HG02943 (cell line): ENCODE measurements around the gene POU2AF1.

Experiments used
- ATAC-seq: cut with Tn5 transposase; IDR thresholded peaks from one replicate; pipeline ENCODE4 v1.9.1; 2021; ENCODE audit warnings: mild to moderate bottlenecking, low read depth, moderate library complexity; ENCODE audit not compliant: unreplicated experiment

POU2AF1 gene

DNA sequence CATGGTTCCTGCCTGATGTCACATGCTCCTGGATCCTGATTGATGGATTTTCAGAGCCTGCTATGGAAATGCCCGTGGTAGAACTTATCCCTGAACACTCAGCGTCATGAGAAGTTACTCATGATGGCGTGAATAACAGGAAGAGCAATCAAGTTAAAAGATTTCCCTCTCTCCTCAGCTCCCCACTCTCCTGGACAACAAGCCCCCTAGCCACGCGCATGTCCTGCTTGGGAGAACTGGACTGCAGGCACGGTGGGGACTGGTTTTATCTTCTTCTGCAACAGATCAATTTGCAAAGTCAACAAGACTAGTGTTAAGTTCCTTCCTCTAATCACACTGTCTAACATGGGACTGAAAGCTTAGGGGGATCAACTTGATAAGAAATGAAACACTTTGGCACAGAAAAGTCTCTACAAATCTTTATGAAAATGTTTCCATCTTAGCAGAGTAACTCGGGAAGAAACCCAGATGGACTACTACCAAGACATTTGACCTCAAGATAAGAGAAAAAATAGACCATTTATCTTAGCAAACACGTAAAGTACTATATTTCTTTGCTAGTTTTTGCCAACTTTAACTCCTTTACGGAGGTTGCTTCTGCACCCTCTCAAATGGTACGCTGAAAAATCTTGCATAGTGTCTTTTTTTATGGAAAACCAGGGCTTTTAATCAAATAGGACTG lies 27.6 kb downstream of the POU2AF1 start:
- ATAC-seq: no peak

DNA sequence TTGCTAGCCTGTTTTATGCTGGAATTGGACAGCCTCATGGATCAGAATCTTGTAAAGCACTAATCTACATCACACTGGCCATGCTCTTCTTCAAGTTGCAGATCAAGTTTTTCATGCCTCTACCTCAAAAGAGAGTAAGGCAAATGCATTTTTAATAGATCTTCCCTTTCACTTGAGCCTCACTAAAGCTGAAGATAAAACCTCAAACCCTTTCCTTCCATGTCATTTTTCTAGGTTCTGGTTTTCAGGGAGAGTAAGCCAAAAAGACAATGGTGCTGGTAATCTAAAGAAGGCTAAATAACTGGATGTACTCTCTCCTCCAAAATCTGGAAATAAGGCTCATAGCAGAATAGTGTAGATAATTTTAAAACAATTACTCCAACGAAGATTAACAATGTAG lies 28.3 kb downstream of the POU2AF1 start:
- ATAC-seq: no peak

DNA sequence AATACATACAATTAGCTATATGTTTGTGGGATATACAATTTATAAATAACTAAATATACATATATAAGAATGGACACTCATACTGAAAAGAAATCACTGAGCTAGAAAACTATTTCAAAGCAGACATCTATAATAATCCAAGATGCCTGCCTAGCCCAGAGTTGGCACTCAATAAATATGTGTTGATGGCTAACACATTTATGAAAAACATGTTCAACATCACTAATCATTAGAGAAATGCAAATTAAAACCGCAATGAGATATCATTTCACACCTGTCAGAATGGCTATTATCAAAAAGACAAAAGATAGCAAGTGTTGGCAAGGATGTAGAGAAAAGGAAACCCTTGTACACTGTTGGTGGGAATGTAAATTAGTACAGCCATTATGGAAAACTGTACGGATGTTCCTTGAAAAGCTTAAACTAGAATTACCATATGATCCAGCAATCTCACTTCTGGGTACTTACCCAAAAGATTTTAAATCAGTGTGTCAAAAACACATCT lies 29.8 kb downstream of the POU2AF1 start:
- no peak for ATAC-seq

DNA sequence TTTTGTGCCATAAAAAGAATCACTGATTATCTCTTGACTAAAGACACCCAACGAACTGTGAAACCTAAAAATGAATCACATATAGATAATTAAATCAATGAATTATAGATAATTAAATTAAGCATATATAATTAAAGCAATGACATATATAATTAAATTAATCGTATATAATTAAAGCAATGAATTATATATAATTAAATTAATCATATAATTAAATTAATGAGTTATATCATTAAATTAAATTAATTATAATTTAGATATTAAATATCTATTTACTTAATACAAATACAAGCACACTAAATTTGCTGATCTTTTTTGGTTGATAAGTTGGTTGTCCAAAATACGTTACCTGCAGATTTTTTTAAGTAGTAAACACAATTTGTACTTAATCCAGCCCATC lies 30.9 kb downstream of the POU2AF1 start:
- ATAC-seq: no peak

DNA sequence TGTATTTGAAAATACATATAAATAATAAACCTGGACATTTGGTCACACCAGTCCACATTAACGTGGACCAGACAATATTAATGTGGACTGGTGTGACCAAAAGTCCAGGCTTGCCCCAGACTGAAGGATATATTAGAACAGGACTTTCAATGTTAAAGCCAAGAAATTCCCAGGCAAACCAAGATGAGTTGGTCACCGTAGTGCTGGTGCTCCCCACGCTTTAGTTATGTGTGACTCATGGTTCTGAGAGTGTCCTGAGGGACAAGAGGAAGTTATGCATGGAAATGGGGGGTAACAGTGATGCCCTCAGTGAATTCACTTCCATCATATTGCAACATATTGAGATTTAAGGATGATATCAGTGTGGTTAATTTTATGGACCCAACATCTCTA lies 31.4 kb downstream of the POU2AF1 start:
- no peak for ATAC-seq

DNA sequence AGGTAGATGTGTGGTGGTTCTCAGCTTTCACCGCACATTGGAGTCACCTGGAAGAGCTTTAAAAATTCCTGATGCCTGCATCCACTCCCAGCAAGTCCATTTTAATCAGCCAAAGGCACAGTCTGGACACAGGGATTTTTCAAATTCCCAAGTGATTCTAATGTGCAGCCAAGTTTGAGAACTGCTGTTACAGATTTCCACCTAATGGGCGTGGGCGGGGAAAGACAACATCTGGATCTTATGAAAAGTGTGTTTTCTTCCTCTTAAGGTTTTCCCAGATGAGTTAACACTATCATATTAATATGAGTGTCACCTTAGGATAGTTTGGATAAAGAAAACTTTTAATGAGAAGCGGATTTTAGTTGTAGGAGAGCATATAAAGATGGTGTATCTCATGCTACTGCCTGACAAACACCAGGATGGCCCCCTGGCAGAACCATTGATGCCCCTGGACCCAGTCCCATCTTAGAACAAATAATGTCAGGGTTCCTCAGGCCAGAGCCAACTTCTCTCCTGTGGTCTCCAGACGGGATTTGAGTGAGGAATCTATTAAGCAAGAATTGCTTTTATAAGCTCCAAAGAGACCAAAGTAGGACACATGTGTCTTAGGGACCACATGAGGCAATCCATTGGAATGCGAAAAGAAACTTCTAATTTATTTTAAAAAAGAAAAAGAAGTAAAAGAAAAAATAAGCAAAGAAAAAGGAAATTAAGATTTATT lies 31.9 kb downstream of the POU2AF1 start:
- no peak for ATAC-seq

DNA sequence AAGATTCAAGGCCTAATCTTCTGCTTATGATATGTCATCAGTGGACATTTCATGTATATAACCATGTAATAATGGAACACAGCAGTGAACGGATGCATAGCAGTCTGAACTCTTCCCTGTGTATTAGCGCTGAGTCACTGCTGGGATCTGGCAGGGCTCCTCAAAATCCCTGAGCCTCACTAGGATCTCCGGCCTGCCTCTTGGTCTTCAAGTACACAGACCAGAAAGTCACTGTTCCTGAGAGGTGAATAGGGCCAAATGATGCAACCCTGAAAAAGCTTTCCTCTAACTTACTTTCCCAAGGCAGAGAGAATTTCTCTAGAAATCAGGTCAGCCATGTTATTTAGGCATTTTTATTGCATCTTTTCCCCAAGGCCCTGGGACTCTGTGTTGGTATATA lies 35.0 kb downstream of the POU2AF1 start:
- no peak for ATAC-seq

DNA sequence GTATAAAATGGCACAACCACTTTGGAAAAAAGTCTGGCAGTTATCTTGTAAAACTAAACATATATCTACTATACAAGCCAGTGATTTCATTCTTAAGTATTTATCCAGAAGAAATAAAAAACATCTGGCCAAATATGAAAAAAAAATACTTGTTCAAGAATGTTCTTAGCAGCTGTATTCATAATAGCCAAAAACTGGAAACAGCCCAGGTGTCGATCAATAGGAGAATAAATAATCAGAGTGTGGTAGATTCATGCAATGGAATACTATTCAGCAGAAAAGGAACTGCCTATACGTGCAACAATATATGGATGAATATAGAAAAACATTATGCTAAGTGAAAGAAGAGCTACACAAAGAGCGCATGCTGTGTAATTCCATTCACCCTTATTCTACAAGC lies 36.7 kb downstream of the POU2AF1 start:
- no peak for ATAC-seq

DNA sequence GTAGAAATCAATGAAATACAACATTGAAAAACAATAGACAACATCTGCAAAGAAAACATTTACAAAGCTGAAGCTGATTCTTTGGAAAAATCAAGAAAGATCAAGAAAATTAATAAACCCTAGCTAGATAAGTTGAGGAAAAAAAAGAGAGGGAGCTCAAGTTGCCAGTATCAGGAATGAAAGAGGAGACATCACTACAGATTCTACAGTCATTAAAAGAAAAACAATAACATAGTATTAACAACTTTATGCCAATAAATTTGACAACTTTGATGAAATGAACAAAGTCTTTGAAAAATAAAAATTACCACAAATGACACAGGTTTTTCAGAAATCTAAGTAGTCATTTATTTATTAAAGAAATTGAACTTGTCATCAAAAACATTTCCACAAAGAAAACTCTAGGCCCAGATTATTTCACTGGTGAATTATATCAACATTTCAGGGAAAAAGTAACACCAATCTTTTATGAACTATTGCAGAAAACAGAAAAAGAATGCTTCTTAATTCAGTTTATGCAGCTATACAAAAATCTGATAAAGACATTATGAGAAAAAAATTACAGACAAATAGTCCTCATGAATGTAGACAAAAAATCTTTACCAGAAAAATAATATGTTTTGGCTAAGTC lies 39.2 kb downstream of the POU2AF1 start:
- ATAC-seq: no peak

DNA sequence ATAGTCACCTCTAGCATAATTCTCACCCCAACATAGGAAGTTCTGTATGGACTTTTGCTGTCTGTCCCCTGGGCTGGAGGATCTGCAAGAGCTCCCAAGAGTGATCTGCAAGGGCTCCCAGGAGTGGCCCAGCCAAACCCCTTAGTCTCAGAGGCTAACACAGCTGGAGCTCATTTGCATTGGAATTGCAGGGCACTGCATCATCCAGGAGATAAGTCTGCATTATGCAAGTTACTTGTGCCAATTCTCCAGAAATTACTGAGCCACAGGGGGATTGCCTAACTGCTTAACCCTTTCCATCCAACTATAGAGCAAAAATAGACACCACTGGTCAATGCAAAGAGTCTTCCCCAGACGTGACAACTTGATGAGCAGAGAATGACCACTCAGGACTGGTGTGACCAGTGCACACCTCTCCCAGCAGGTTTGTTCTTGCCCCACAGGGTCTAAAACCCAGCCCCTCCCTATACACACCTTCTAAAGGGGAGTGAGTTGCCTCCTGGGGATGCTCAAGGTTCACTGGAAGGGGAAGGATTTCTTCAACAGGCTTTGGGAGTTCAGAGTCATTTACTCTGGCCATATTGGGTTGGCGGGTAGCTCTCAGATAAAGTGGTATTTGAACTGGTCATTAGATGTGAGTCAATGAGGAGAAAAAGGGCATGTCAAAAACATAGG lies 42.4 kb downstream of the POU2AF1 start:
- no peak for ATAC-seq

DNA sequence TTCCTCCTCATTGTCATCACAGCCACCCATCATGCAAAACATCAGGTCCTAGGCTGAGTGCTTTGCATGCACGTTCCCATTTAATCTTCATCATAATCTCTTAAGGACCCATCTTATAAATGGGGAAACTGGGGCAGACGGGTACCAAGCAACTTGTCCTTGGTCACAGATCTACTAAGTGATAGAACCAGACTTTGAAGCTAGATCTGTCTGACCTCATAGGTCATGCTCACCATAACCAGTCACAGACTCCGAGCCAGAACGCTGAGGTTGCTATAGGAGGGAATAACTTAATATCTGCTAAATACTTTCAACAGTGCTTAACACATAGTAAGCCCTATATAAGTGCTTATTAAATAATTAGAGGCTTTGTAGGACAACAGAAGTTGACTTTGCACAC lies 43.0 kb downstream of the POU2AF1 start:
- ATAC-seq: no peak

DNA sequence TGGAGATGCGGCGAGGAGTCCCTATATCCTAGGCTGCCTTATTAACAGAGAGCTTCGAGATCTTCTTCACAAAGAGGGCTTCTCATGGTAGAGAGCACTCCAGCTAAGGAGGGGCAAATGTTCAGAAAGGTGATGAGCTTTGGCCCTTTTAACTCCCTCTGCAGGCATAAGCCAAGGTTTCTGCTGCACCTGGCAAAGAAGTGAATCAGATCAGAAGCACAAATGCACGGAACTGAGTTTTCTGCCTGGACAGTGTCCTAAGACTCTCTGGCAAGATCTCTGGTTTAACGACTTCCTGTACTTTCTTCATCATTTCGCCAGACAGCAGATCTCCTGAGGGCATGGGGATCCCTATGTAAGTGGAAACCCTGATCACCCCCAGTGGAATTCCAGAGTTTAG lies 43.5 kb downstream of the POU2AF1 start:
- ATAC-seq: no peak

DNA sequence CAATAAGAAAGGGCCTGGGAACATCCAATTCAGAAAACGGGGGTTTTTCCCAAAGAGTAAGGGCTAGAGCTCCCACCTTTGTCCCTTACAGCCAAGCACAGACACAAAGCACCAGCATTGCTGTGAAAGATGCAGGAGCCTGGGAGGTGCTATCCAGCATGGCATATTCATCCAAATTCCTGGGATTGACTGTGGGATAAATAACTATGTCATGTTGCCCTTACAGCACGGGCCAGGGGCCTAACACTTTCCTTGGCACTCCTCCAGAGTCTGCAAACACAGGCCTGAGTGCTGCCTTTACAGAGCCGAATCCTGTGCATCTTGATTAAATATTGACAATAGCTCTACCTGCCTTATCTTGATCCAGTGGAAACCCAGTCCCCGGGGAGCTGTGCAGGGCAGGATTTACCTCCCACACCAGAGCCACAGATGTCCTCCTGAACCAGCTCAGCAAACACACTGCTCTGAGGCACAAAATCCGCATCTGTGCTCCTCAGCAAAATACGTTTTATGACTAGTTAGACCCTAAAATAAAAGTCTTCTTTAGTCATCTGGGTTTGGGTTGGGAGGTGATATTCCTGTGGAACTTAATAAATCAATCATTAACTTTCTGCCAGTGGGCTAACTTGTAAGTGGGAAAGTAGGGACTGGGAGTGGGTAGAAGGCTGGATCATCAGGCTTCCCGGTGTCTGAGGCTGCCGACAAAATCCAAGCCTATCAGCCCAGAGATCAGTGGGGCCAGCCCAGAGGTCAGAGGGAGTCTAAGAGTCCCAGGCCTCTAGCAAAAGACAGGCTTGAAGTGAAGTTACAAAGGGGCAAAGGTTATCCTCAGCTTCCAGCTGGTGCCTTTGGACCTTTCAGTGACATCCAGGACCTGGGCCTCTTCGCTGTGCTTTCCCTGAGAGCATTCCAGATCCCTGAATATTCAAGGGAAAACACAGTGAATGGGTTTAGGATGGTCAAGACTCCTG lies 44.3 kb downstream of the POU2AF1 start:
- ATAC-seq: no peak

DNA sequence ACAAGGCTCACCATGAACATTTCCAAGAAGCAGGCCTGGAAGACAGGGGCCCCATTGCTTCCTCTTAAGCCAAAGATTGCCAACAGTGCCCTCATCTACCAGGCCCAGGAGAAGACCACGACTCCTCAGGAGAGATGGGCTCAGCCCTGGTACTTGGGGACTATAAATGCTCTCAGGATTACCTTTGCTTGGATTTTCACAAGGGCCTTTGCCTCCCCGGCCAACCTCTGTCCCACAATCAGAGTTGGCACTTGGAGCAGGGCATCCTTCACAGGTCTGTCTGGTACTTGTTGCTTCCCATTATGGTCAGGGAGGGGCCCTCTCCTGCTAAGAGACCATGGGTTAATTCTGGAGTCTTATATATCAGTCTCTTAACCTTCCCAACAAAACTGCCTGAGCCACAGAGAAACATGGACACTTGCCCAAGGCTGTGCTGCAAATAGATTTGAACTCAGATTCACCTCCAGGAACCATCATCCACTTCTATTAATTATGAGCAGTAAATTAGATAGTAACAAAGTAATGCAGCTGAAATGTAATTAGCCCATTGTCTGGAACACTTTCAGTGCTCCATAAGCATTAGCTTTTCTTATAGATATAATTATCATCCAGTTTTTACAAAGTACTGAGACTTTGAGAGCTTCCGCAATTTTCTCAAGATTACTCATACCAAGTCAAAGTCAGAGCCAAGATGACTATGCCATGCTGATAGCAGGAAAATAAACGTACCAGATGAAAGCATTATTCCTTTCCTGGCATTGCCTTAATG lies 47.2 kb downstream of the POU2AF1 start:
- no peak for ATAC-seq

DNA sequence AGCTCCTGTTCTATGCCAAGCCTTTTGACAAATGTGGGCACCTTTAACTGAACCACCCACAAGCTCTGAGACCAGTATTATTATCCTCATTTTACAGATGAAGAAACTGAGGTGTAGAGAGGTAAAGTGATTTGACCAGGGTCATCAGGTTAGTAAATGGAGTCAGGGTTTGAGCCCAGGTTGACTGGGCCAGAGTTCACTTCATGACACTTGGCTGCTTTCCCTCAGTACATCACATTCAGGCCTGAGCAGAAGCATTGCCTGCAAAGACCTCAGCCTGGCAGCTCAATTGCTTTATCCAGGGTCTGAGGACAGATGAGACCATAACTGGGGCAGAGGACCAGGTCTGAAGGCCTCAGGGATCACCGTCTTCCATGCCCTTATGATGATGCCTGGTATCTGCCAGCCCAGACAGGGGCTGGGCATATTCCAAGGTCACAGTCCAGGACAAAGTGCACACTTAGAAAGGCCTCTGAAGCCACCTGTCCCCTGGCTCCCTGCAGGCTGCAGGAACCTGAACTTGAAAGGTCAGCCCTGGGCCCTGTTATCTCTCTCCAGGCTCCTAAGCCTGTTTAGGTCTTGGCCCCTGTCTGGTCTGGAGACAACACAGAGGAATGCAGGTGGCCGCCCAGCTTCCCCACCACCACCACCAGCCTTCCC lies 48.7 kb downstream of the POU2AF1 start:
- ATAC-seq: no peak

DNA sequence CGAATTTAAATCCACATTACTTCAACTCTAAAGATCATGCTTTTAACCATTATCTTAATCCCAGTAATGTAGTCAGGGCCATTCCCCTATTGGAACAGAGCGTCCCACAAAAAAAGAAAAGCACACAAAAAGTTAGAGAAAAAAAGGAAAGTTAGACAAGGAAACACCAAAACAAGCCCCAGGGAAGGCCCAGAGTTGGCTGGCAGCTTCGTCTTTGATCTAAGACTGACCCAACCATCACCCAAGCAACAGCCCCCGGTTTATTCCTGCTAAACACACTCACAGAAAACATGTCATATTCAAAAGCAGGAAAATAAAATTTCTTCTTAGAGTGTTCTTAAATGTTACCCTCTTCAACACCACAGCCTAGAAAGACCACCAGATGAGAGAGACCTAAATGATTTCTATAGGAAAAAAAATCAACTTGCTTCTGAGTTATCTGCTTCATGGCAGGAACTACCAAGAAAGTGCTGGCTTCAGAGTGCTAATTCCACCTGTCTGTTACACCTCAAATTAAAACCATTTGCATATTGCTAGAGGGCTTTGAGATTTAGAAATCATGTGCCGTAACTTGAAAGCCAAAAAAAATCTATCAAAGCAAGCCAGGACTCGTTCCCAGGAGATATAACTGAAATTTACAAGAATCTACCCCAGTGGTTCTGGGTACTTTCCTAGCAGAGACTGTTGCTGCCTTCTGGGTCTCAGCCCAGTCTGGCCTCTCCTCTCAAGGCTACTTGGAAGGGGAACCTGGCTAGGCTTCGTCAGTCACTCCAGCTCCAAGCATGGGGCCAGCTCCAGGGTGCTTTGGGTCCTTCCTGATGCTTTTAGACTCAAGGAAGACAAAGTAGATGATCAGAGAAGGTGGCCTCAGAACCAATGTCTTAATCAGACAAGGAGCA lies 49.5 kb downstream of the POU2AF1 start:
- ATAC-seq: no peak

DNA sequence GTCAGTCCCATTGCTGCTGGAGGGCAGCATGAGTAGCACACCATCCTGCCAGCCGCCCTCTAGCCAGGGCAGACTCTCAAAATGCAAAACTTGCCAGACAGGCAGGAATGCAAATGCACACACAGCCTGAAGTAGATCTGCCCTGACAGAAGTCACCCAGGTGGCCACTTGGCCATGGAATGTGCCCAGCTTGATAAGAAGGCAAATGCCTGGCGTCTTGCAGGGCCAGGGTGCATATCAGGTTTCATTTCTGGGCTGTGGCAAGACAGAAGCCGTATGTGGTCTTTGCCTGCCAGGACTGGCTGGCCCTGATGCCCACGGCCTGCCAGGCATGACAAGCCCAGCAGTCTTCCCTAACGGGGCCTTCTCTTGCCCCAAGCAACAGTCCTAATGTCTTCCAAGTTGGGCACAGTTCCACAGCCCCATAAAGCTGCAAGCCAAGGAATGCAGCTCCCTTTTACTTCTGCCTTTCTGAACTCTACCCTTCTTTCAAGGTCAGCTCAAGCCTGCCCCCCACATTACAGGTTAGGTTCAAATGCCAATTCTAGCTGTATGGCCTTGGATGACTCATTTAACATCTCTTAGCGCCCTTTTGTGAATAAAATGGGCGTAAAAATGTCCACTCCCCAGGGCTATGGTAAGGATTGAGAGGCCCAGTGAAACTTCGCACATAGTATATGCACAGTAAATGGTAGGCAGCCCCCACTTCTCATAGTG lies 51.0 kb downstream of the POU2AF1 start:
- no peak for ATAC-seq
